ENCODE measurements around the gene SLC5A3.

DNA sequence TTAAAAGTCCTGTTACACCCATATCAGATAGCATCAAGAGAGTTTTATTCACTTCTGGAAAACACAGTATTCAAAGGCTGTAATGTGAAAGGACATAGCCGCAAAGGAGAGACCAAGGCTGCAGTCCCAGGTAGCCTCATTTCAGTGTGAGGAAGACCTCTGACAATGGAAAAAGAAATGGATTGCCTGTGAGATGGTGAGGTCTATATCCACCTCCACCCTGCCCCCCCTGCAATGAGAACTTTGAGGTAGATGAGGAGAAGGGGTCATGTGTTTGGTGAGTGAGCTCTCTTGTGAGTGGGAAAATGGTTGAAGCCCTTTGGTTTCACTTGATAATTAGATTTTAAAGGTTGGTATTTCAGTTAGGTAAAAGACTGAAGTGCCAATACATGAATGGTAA, 3.5 kb downstream of the SLC5A3 start:
- TF ChIP-seq EZH2 (IDR thresholded peaks at IDR 0.05): no peak
- no peak for TF ChIP-seq POLR2AphosphoS5 (IDR thresholded peaks at IDR 0.05; ENCODE audit: borderline replicate concordance, low read depth, low read length)

All from SK-N-MC (cell line).